ENCODE results near the gene TSPEAR. TPM values are rescaled to one million over a fixed set of nuclear protein-coding genes. Genes with fewer than 3 reads are reported as not detected.

TSPEAR gene
- total and polyA plus RNA-seq, 2 of the 13 experiments (the other 11 are each of a cell fraction or from before 2014, with no cell fraction given): 0.07 to 0.32 TPM

DNA sequence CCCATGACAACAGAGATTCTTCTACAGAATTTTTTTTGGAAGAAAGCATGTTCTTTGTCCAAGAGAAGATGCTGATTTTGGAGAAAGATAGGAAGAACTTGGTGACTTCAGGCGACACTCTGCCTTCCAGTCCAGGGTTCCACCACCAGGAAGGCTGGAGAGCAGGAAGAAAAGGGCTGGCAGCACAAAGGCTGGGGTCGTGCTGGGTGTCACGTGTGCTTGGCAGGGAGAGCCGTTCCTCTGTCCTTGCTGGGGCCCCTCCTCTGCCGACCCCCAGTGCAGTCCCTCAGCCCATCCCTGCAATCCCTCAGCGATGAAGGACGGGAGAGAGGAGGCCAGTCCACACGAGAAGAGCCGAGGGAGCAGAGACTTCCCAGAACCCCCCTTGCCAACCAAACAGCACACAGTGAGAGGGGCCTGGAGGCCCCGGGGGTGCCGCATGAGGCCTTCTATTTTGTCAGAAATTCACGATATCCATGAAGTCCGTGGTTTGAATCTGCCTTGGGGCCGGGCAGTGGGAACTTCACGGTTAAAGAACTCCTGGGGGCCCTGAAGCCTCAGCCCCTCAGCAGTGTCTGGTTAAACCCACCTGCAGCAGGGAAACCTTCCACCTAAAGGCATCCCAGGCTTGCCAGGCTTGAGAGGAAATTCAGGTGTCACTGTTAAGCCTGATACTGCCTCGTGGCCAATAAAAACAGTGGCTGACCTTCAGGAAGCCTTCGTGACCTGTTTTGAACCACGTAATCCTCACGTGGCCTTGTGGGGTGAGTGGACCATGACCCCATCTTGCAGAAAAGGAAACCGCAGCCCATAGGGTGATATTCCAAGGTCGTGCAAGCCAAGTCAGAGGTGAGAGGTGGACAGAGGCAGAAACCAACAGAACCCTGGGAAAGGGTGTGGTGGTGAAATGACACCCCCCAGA lies 11.0 kb downstream of the TSPEAR start:
- H4K20me1 ChIP-seq (ENCODE audit: insufficient read depth, low read length): no peaks in the 10 kb centered on the region
- H3K9ac ChIP-seq (ENCODE audit: insufficient read depth, low read depth, low read length): no peak overlapping the region
- peaks cover 90% of the 10 kb centered on the region for H3K4me1 ChIP-seq (ENCODE audit: insufficient read depth, low read length)
- peak; percentile 43 for FAIRE-seq
- no peak for ATAC-seq
- peak overlapping the region; percentile 60 for H3K4me2 ChIP-seq (ENCODE audit: low read depth, low read length)
- peaks cover 5 to 16% of the 10 kb centered on the region in 2 experiments; a peak in 3 of 5 replicates for H3K27me3 ChIP-seq (ENCODE audit: control insufficient read depth in 1 of 2, insufficient read depth in 2 of 2, low read length in 2 of 2)
- no TSS peak for BruUV-seq (replicated peaks)
- H3K36me3 ChIP-seq (replicated peaks in 1 of 2; ENCODE audit: control insufficient read depth in 1 of 2, insufficient read depth in 2 of 2, low read length in 2 of 2): no peaks in the 10 kb centered on the region
- H2AFZ ChIP-seq (ENCODE audit: low read length): no peak overlapping the region
- peak overlapping the region in 1 of 3 experiments; percentile 13; a peak in 1 of 6 replicates for H3K4me3 ChIP-seq (replicated peaks in 1 of 3; ENCODE audit: insufficient read depth in 1 of 3, low read depth in 2 of 3, low read length in 3 of 3)
- H3K27ac ChIP-seq (ENCODE audit: extremely low read length, insufficient read depth, low read length): peak overlapping the region; percentile 45
- intact Hi-C loops (cut with micrococcal nuclease; ENCODE audit: unreplicated experiment) (loop anchor here (5.0 kb wide), 1 partner anchor 37 kb away; no protein-coding TSS in a partner anchor), in situ Hi-C loops (cut with HindIII; ENCODE audit: extremely low pct_ligation_motif_present, low pct_unique_long_range_greater_than_20kb) (no loop called here)
- H3K9me3 ChIP-seq (ENCODE audit: low read length): no peaks in the 10 kb centered on the region
- peak; percentile 32 for DNase-seq (ENCODE audit: low spot score)
- 19% methylated on average over 5 of the region's 21 CpGs for WGBS (ENCODE audit: low lambda C conversion rate)
- H3K79me2 ChIP-seq (ENCODE audit: insufficient read depth, low read length): no peaks in the 10 kb centered on the region
- ChIA-PET CTCF (ENCODE audit: low intra/inter-chr PET ratio, low total read pairs) (no interaction called here), POLR2A (no interaction called here)
- TF ChIP-seq SALL1 (CRISPR knock-in tag; IDR thresholded peaks at IDR 0.05) (peak; percentile 96), KDM2A (CRISPR knock-in tag; IDR thresholded peaks at IDR 0.05; ENCODE audit: borderline replicate concordance, low read depth) (0 out of 2 replicates have a peak, but pooled peaks have one; percentile 21), ZBTB7A (CRISPR knock-in tag; IDR thresholded peaks at IDR 0.05) (peak; percentile 74; the same call in 1 of the 2 replicates), ZNF232 (CRISPR knock-in tag; IDR thresholded peaks at IDR 0.05; ENCODE audit: borderline replicate concordance) (0 out of 2 replicates have a peak, but pooled peaks have one; percentile 80), SOX5 (CRISPR knock-in tag; IDR thresholded peaks at IDR 0.05; ENCODE audit: borderline replicate concordance) (peak; percentile 80; the same call in 1 of the 2 replicates), BRCA1 (CRISPR knock-in tag; IDR thresholded peaks at IDR 0.05) (peak; percentile 71; the same call in 1 of the 2 replicates), SP2 (CRISPR knock-in tag; IDR thresholded peaks at IDR 0.05) (no peak), ZNF878 (CRISPR knock-in tag; IDR thresholded peaks at IDR 0.05) (no peak), AGO2 (optimal IDR thresholded peaks at IDR 0.05; ENCODE audit: low read depth, low read length) (no peak), ZNF766 (CRISPR knock-in tag; IDR thresholded peaks at IDR 0.05; ENCODE audit: borderline replicate concordance) (peak; percentile 51; the same call in 1 of the 2 replicates), RNF2 (conservative IDR thresholded peaks at IDR 0.05; ENCODE audit: low read depth) (0 out of 2 replicates have a peak, but pooled peaks have one; percentile 59), ZMYM3 (CRISPR knock-in tag; IDR thresholded peaks at IDR 0.05) (peak; percentile 72; the same call in 1 of the 2 replicates), KDM6A (CRISPR knock-in tag; IDR thresholded peaks at IDR 0.05; ENCODE audit: low read depth) (peak; percentile 69; the same call in 1 of the 2 replicates), HNF4A (CRISPR knock-in tag; IDR thresholded peaks at IDR 0.05) (peak; percentile 89), RARA (CRISPR knock-in tag; IDR thresholded peaks at IDR 0.05) (peak; percentile 95), TARDBP (CRISPR knock-in tag; IDR thresholded peaks at IDR 0.05) (peak; percentile 60; the same call in 1 of the 2 replicates)
- TF ChIP-seq, protein P1, sequence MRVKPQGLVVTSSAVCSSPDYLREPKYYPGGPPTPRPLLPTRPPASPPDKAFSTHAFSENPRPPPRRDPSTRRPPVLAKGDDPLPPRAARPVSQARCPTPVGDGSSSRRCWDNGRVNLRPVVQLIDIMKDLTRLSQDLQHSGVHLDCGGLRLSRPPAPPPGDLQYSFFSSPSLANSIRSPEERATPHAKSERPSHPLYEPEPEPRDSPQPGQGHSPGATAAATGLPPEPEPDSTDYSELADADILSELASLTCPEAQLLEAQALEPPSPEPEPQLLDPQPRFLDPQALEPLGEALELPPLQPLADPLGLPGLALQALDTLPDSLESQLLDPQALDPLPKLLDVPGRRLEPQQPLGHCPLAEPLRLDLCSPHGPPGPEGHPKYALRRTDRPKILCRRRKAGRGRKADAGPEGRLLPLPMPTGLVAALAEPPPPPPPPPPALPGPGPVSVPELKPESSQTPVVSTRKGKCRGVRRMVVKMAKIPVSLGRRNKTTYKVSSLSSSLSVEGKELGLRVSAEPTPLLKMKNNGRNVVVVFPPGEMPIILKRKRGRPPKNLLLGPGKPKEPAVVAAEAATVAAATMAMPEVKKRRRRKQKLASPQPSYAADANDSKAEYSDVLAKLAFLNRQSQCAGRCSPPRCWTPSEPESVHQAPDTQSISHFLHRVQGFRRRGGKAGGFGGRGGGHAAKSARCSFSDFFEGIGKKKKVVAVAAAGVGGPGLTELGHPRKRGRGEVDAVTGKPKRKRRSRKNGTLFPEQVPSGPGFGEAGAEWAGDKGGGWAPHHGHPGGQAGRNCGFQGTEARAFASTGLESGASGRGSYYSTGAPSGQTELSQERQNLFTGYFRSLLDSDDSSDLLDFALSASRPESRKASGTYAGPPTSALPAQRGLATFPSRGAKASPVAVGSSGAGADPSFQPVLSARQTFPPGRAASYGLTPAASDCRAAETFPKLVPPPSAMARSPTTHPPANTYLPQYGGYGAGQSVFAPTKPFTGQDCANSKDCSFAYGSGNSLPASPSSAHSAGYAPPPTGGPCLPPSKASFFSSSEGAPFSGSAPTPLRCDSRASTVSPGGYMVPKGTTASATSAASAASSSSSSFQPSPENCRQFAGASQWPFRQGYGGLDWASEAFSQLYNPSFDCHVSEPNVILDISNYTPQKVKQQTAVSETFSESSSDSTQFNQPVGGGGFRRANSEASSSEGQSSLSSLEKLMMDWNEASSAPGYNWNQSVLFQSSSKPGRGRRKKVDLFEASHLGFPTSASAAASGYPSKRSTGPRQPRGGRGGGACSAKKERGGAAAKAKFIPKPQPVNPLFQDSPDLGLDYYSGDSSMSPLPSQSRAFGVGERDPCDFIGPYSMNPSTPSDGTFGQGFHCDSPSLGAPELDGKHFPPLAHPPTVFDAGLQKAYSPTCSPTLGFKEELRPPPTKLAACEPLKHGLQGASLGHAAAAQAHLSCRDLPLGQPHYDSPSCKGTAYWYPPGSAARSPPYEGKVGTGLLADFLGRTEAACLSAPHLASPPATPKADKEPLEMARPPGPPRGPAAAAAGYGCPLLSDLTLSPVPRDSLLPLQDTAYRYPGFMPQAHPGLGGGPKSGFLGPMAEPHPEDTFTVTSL (CRISPR knock-in tag; IDR thresholded peaks at IDR 0.05; ENCODE audit: borderline replicate concordance): peak; percentile 47; the same call in 1 of the 2 replicates
- TF ChIP-seq, protein P2, sequence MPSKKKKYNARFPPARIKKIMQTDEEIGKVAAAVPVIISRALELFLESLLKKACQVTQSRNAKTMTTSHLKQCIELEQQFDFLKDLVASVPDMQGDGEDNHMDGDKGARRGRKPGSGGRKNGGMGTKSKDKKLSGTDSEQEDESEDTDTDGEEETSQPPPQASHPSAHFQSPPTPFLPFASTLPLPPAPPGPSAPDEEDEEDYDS (CRISPR knock-in tag; IDR thresholded peaks at IDR 0.05): peak; percentile 54; the same call in 1 of the 2 replicates
